CD4-positive, alpha-beta T cell treated with Interleukin-1 beta for 1 hour (primary cell): Measurements from ENCODE around the gene TDRD9.

Source experiments
- DNase-seq, 2 donors: peaks; one replicate each; pipeline ENCODE4 v3.0.0-alpha.2; 2020 to 2022

Gene TDRD9

GRCh38 chr14:104034976-104035699 lies 106.9 kb downstream of the TDRD9 start:
- DNase-seq, result no peak

DNA sequence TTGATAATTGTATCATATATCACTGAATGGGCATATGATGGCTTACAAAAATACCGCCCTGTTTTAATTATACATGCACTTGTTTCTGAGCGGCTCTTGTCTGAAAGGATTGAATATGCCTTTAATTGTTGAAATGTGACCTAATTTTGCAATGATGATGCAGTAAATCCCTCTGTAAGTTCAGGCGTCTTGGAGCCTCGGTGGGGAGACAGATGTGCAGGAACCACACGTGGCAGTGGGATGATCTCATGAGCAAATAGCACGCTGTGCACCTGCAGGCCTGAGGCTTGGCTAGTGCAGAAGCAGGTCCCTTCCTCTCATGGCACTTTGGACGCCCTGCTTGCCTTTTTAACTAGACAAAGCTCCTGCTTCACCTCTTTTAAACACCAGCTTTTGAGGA lies 108.0 kb downstream of the TDRD9 start:
- no peak for DNase-seq

GRCh38 chr14:104037074-104037473 lies 108.8 kb downstream of the TDRD9 start:
- no peak for DNase-seq

- no peak for DNase-seq
Observed at GRCh38 chr14:104037903-104038302, 109.6 kb downstream of the TDRD9 start.

- DNase-seq, result no peak
Observed at GRCh38 chr14:104039214-104039613, 111.0 kb downstream of the TDRD9 start.

- DNase-seq, result no peak
Observed at GRCh38 chr14:104040539-104040938, 112.3 kb downstream of the TDRD9 start.

- DNase-seq, result no peak
Observed at GRCh38 chr14:104041430-104042104, 113.3 kb downstream of the TDRD9 start.

- DNase-seq, result no peak
Observed at GRCh38 chr14:104044016-104044415, 115.8 kb downstream of the TDRD9 start.

DNA sequence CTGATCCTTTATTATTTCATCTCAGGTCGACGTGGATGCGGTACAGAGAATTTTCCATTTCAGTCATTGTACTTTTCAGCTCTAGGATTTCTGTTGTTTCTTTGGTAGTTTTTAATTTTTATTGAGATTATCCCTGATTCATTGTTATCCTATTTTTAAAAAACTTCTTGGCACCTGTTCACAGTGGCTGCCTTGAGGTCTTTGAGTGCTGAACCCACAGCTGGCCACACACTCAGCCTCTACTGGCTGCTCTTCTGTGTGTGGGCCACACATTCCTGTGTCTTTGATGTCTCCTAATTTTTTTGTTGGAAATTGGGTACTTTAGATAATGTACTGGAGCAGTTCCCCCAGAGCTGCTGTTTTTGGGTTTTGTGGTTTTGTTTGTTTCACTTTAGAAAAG lies 119.5 kb downstream of the TDRD9 start:
- no peak for DNase-seq

DNA sequence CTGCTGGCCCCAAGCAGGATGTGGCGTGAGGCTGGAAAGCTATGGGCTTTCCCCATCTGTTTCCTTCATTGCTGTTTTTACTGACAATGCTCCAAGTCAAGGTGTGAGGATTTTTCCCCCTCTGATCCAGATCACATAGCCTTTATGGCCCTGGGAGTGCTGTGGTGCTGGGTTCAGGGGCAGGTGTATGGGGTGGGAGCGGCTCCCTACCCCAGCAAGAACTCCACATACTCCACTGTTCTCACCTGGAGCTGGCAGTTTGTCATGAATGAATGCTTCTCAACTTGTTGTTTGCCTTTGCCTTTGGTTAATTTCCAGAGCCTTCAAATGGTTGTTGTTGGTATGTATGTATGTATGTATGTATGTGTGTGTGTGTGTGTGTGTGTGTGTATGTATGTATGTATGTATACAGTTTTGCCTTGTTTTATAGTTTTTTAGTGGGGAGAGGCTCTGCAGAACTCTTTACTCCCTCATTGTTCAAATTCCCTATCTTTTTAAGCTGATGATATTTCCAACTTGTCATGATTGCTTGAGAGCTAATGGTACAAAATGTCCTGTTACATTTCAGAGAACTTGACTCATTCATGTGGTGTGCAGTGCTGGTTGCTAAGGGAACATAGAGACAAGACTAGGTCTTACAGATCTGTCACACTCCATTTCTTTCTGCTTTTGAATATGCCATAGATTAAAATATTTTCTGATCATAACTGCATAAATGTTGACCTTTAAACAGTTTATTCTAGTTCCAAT lies 120.7 kb downstream of the TDRD9 start:
- no peak for DNase-seq

DNA sequence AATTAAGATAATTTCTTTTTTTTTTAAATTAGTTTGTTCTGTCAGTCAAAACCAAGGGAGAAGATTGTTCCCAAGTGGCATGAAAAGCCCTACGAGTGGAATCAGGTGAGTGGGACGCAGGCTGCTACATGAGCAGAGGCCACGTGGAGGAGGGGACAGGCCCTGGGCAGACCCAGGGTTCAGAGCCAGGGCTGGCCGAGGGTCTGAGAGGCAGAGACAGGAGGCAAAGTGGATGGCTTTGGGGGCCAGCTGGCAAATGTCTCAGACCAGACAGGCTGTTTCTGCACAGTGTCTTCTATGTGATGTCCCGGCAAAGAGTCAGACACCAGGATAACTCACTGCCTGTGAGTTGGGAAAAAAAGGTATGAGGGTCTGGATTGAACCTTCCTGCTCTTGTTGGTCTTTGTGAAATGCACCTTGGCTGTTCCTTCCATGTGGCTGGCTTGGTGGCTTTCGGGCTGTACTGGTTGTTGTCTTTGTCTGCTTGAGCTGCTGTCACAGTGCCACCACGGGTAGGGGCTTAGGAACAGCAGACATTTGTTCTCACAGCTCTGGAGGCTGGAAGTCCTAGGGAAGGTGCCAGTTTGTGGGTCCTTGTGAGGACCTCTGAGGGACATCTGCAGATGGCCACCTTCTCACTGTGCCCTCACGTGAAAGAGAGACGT lies 121.5 kb downstream of the TDRD9 start:
- no peak for DNase-seq

DNA sequence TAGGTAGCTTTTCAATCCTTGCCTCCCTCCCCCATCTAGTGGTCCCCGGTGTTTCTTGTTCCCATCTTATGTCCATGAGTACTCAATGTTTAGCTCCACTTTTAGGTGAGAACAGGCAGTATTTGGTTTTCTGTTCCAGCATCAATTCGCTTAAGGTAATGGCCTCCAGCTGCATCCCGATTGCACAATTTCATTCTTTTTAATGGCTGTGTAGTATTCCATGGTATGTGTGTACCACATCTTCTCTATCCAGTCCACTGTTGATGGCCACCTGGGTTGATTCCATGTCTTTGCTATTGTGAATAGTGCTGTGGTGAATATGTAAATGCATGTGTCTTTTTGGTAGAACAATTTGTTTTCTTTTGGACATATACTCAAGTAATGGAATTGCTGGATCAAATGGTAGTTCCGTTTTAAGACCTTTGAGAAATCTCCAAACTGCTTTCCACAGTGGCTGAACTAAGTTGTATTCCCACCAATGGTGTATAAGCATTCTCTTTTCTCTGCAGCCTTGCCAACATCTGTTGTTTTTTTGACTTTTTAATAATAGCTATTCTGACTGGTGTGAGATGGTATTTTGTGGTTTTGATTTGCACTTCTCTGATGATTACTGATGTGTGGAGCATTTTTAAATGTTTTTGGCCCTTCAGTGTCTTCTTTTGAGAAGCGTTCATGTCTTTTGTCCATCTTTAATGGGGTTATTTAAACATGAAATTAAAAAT lies 123.0 kb downstream of the TDRD9 start:
- no peak for DNase-seq

DNA sequence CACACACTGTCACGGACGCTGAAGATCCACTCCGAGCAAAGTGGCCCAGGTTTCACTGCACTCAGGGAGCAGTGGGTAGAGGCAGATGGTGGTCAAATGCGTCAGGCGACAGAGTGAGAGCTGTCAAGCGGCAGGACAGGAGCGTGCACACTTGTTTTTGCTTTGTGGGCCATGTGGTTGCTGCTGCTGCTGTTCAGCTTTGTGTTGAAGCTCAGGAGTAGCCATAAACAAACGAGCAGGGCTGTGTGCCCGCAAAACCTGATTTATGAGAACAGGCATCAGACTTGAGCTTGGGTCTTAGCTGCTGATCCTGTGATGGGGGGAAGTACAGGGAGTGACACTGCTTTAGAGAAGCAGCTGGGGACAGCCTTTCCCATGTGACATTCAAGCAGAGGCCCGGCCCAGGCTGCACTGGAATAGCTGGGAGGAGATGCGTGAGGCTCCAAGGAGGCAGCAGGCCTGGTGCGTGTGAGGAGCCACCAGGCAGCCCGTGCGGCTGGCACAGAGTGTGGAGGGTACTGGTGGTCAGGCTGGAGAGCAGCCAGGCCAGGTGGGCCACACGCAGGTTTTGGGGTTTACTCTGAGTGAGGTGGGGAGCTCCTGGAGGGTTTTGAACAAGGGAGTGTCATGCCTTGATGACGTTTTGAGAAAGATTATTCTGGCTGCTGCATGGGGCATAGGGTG lies 126.1 kb downstream of the TDRD9 start:
- no peak for DNase-seq

DNA sequence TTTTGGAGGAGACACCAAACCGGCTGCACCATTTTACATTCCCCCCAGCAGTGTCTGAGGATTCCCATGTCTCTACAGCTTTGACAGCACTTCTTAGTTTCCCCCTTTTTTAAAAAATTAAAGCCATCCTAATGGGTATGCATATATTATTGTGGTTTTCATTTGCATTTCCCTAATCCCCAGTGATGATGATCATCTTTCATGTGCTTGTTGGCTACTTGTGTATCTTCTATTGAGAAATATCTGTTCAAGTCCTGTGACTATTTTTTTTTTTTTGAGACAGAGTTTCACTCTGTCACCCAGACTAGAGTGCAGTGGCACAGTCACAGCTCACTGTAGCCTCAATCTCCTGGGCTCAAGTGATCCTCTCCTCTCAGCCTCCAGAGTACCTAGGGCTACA lies 134.0 kb downstream of the TDRD9 start:
- DNase-seq, result no peak

- DNase-seq, result no peak
Observed at GRCh38 chr14:104064003-104064402, 135.7 kb downstream of the TDRD9 start.

DNA sequence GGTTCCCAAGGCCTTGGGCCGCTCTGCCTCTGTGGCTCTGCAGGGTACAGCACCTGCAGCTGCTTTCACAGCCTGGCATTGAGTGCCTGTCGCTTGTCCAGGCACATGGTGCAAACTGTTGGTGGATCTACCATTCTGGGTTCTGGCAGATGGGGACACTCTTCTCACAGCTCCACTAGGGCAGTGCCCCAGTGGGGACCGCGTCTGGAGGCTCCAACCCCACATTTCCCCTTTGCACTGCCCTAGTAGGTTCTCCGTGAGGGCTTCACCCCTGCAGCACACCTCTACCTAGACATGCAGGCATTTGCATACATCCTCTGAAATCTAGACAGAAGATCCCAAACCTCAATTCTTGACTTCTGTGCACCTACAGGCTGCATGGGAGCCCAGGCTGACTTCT lies 138.0 kb downstream of the TDRD9 start:
- DNase-seq, result no peak

DNA sequence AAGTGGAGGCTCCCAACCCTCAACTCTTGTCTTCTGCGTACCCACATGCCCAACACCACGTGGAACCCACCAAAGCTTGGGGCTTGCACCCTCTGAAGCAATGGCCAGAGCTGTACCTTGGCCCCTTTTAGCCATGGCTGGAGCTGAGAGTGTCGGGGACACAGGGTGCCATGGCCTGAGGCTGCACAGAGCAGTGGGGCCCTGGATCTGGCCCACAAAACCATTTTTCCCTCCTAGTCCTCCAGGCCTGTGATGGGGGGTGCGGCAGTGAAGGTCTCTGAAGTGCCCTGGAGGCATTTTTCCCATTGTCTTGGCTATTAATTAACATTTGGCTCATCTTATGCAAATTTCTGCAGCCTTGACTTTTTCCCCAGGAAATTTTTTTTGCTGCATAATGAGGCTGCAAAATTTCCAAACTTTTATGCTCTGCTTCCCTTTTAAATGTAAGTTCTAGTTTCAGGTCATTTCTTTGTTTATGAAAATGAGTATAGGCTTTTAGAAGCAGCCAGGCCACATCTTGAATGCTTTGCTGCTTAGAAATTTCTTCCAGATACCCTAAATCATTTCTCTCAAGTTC lies 138.6 kb downstream of the TDRD9 start:
- DNase-seq, result no peak

GRCh38 chr14:104069541-104069940 lies 141.3 kb downstream of the TDRD9 start:
- no peak for DNase-seq

DNA sequence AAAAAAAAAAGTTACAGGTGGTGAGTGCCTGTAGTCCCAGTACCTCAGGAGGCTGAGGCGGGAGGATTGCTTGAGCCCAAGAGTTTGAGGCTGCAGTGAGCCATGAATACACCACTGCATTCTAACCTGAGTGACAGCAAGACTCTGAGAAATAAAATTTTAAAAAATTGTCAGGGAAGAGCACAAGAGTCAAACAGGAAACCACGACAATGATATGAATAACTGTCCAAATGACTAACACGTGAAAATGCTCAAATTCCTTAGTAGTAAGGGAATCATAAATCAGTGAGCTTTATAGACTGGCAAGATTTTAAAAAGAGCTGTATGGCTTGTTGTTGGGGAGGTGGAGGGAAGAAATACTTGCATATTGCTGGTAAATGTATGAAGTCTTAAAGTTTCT lies 144.3 kb downstream of the TDRD9 start:
- no peak for DNase-seq

DNA sequence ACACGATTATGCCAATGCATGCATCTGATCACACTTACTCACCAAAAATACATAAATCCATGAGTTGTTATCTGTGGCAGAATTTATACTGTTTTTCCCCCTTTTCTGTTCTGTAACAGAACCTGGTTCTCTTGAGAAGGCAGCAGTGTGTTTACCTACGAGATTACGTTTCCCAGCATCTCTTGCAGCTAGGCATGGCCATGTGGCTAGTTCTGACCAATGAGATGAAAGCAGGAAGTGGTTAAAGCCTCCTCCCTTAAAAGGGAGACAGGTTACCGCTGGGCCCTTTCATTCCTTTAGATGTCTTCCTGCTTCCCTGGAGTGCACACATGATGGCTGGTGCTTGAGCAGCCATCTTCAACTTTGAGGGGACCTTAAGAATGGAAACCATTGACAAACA lies 145.5 kb downstream of the TDRD9 start:
- DNase-seq, result no peak

GRCh38 chr14:104075530-104076151 lies 147.4 kb downstream of the TDRD9 start:
- no peak for DNase-seq
